Tracheal epithelial cell (primary cell): Measurements from ENCODE around the gene TEX101. TPM values are rescaled to one million over a fixed set of nuclear protein-coding genes. Genes with fewer than 3 reads are reported as not detected.

ENCODE experiments used
- total RNA-seq: library from RNA; depleted of rRNA; stranded (reverse); fragments of >200 nt; gene quantifications from 2 replicates; pipeline ENCODE4 v1.2.1, GENCODE V29; 2014

TEX101 gene, protein sequence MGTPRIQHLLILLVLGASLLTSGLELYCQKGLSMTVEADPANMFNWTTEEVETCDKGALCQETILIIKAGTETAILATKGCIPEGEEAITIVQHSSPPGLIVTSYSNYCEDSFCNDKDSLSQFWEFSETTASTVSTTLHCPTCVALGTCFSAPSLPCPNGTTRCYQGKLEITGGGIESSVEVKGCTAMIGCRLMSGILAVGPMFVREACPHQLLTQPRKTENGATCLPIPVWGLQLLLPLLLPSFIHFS
- total RNA-seq, result not detected in 2 replicates

DNA sequence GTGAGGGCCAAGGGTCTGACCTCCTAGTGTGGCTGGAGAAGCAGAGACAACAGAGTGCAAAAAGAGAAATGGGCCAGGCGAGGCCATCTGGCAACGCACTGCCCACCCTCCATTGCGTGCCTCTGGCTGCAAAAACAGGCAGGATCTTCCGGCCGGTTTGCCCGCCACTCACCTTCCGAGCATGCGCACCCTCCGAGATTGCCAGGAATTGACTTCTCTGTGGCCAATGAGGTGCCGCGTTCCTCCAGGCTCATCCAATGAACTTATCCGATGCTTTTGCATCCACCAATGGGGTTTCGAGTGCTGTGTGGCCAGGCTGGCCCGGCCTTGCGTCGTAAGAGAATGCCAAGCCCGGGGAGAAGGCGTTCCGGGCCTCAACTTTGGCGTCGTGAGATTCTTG is at the start of gene TEX101:
Gene TEX101, plus strand, starts transcription at position 337 of the 400 bp plus-strand sequence. CDS start 1,030 bp downstream, outside the sequence.

DNA sequence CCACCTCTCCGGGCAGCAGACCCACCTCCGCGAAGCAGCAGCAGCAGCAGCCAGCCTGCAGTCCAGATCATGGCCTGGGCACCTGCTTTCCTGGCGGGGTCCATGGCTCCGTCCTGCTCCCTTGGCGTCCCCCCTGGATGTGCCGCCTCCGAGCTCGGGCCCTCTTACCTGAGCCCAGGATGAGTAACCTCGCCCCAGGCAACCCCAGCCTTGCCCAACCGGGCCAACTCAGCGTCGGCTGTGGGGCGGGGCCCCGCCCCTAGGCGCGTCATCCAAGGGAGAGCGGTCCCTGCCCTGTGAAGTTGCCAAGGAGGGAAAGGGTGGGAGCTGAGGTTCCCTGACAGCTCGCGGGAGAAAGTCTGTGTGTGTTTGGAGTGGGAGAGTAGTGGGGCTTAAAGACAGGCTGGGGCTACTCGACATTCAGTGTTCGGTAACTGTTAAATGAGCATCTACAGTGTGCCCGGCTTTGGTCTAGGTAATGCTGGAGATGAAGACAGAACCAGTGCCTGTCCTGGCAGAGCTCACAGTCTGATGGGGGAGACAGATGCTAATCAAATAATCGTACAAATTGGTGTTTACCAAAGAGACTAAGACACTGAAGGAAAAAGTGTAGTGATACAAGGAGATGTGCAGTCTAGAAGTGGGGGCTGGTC is 50.9 kb downstream of the TEX101 start, which contains the start of gene LYPD3:
Gene LYPD3, minus strand, starts transcription at position 141 of the 653 bp plus-strand sequence. Its CDS starts 37 bp downstream, at position 104.

Other genes starting within 250 kb of the TEX101 start
- gene PSG5, start 228.4 kb upstream of the TEX101 start, total RNA-seq, result 0.43 and 1.2 TPM in 2 replicates
- 1.1 and 7.0 TPM in 2 replicates for gene PSG4, start 209.3 kb upstream of the TEX101 start, total RNA-seq
- gene PSG9, start 145.4 kb upstream of the TEX101 start, total RNA-seq, result 0.24 TPM in 1 of 2 replicates, not detected in the other
- gene CD177, start 61.2 kb upstream of the TEX101 start, total RNA-seq, result 0.48 TPM in 1 of 2 replicates, not detected in the other
- 4.9 and 13.0 TPM in 2 replicates for gene LYPD3, start 50.7 kb downstream of the TEX101 start, total RNA-seq
- gene PHLDB3, start 89.9 kb downstream of the TEX101 start, total RNA-seq, result 23.1 and 29.4 TPM in 2 replicates
- 185 and 221 TPM in 2 replicates for gene ETHE1, start 112.3 kb downstream of the TEX101 start, total RNA-seq
- not detected in 2 replicates for gene ZNF575, start 118.3 kb downstream of the TEX101 start, total RNA-seq
- 9.6 and 12.1 TPM in 2 replicates for gene XRCC1, start 160.6 kb downstream of the TEX101 start, total RNA-seq
- gene PINLYP, start 160.9 kb downstream of the TEX101 start, total RNA-seq, result 0.64 and 4.1 TPM in 2 replicates
- 14.1 and 18.6 TPM in 2 replicates for gene IRGQ, start 181.2 kb downstream of the TEX101 start, total RNA-seq
- 10.8 and 16.2 TPM in 2 replicates for gene ZNF576, start 181.7 kb downstream of the TEX101 start, total RNA-seq
- not detected in 2 replicates for gene SRRM5, start 197.2 kb downstream of the TEX101 start, total RNA-seq
- 17.1 and 23.1 TPM in 2 replicates for gene ZNF428, start 204.7 kb downstream of the TEX101 start, total RNA-seq
- gene CADM4, start 225.0 kb downstream of the TEX101 start, total RNA-seq, result 9.6 and 13.3 TPM in 2 replicates